Upper lobe of right lung (tissue), 1 donor: ENCODE results near the gene DDI1. TPM values are rescaled to one million over a fixed set of nuclear protein-coding genes. Genes with fewer than 3 reads are reported as not detected.
"Not testable (repeated sequence)": the region's sequence is repeated elsewhere in the genome, so short reads cannot be mapped to it uniquely, and the experiment has no call there.

Experiments used
- ATAC-seq: fragments of 200-7000 bp; cut with Tn5 transposase; one replicate; pipeline ENCODE4 v1.9.1; 2020; ENCODE audit warnings: mild to moderate bottlenecking, moderate library complexity
- DNase-seq: peaks from one replicate; pipeline ENCODE4 v3.0.0-alpha.2; 2020
- H3K27ac ChIP-seq: fragments of 200-600 bp; one replicate; pipeline ENCODE4 v1.8.0; 2022
- H3K27me3 ChIP-seq: fragments of 200-600 bp; one replicate; pipeline ENCODE4 v1.8.0; 2022; ENCODE audit warnings: mild to moderate bottlenecking
- H3K36me3 ChIP-seq: fragments of 200-600 bp; one replicate; pipeline ENCODE4 v1.8.0; 2022
- H3K4me1 ChIP-seq: fragments of 200-600 bp; one replicate; pipeline ENCODE4 v1.8.0; 2022
- H3K4me3 ChIP-seq: fragments of 200-600 bp; one replicate; pipeline ENCODE4 v1.8.0; 2022; ENCODE audit warnings: mild to moderate bottlenecking
- H3K9me3 ChIP-seq: fragments of 200-600 bp; one replicate; pipeline ENCODE4 v1.8.0; 2022
- CTCF ChIP-seq: fragments of 200-600 bp; IDR thresholded peaks from one replicate; pipeline ENCODE4 v1.8.0; 2022; ENCODE audit warnings: antibody characterized with exemption
- intact Hi-C: fragments of 100-400 bp; cut with DNase I; formaldehyde crosslinking; loops from one replicate; pipeline ENCODE4 v1.11.0; 2022
- total RNA-seq: library from RNA; stranded (reverse); fragmentation: NEBNext Ultra II Directional; extraction: Animal tissue kit (Norgen Biotek cat#: 25700); gene quantifications from one replicate; pipeline ENCODE4 v1.2.1, GENCODE V29; 2021
- donor health status: DM: no; HTN: yes; CAD: no; lungs with severe emphysema.

Gene DDI1
- total RNA-seq, 1 donor from 2014 or later: not detected

GRCh38 chr11:104036995-104037394 is 555 bp downstream of the DDI1 start:
- no peak for DNase-seq
- peak; percentile 19 for ATAC-seq
- no peak overlapping the region for H3K4me3 ChIP-seq
- no peaks in the 10 kb centered on the region for H3K4me1 ChIP-seq
- H3K27me3 ChIP-seq: no peaks in the 10 kb centered on the region
- TF ChIP-seq CTCF: no peak
- intact Hi-C loops: no loop called here
- H3K36me3 ChIP-seq: no peaks in the 10 kb centered on the region
- H3K9me3 ChIP-seq: no peaks in the 10 kb centered on the region
- no peak overlapping the region for H3K27ac ChIP-seq

- H3K27ac ChIP-seq: no peak overlapping the region
- no peaks in the 10 kb centered on the region for H3K9me3 ChIP-seq
- H3K4me1 ChIP-seq: no peaks in the 10 kb centered on the region
- H3K4me3 ChIP-seq: no peak overlapping the region
- no peaks in the 10 kb centered on the region for H3K27me3 ChIP-seq
- ATAC-seq (no peak), DNase-seq (no peak)
- TF ChIP-seq CTCF: no peak
- intact Hi-C loops: no loop called here
- no peaks in the 10 kb centered on the region for H3K36me3 ChIP-seq
Observed at GRCh38 chr11:104041792-104042191, 5.4 kb downstream of the DDI1 start.

GRCh38 chr11:104043142-104043541 is 6.7 kb downstream of the DDI1 start:
- DNase-seq: no peak
- Histone ChIP-seq H3K36me3 (no peaks in the 10 kb centered on the region), H3K4me1 (no peaks in the 10 kb centered on the region), H3K9me3 (no peaks in the 10 kb centered on the region), H3K27ac (no peak overlapping the region), H3K27me3 (no peaks in the 10 kb centered on the region), H3K4me3 (no peak overlapping the region)
- no peak for ATAC-seq
- intact Hi-C loops: no loop called here
- no peak for TF ChIP-seq CTCF

- no peak for ATAC-seq
- H3K4me1 ChIP-seq: no peaks in the 10 kb centered on the region
- TF ChIP-seq CTCF: no peak
Observed at GRCh38 chr11:104043678-104044239, 7.3 kb downstream of the DDI1 start.

GRCh38 chr11:104046331-104046730 is 9.9 kb downstream of the DDI1 start:
- no peak for TF ChIP-seq CTCF
- no peak for ATAC-seq
- H3K27me3 ChIP-seq: no peaks in the 10 kb centered on the region

More at GRCh38 chr11:104043678-104044239, 7.3 kb downstream of the DDI1 start:
- no peak overlapping the region for H3K27ac ChIP-seq
- H3K9me3 ChIP-seq: no peaks in the 10 kb centered on the region
- H3K4me3 ChIP-seq: no peak overlapping the region
- DNase-seq: no peak
- no peaks in the 10 kb centered on the region for H3K27me3 ChIP-seq
- no peaks in the 10 kb centered on the region for H3K36me3 ChIP-seq
- intact Hi-C loops: no loop called here

GRCh38 chr11:104046858-104047257 is 10.4 kb downstream of the DDI1 start:
- H3K36me3 ChIP-seq, H3K9me3 ChIP-seq, H3K4me1 ChIP-seq, H3K4me3 ChIP-seq, H3K27me3 ChIP-seq, intact Hi-C loops, DNase-seq, H3K27ac ChIP-seq, ATAC-seq: not testable (repeated sequence)

More at GRCh38 chr11:104046331-104046730, 9.9 kb downstream of the DDI1 start:
- H3K4me1 ChIP-seq: no peaks in the 10 kb centered on the region
- H3K36me3 ChIP-seq: no peaks in the 10 kb centered on the region
- H3K9me3 ChIP-seq: no peaks in the 10 kb centered on the region
- DNase-seq: no peak
- intact Hi-C loops: no loop called here
- H3K4me3 ChIP-seq: no peak overlapping the region
- no peak overlapping the region for H3K27ac ChIP-seq
